PC-3 (cell line): ENCODE data around the gene LFNG. TPM values are rescaled to one million over a fixed set of nuclear protein-coding genes. Genes with fewer than 3 reads are reported as not detected.

ENCODE experiments used
- ATAC-seq: fragments of 200-7000 bp; cut with Tn5 transposase; 2 replicates; pipeline ENCODE4 v1.9.1; 2020; ENCODE audit warnings: mild to moderate bottlenecking, moderate library complexity
- BruUV-seq: library from RNA; stranded (reverse); fragments of 400-500 nt; replicated peaks from 2 replicates; lab custom pipeline; 2021; lab: Mats Ljungman, UMichigan
- CTCF ChIA-PET: fragments of 300-600 bp; sonication (Branson Sonifier 250); formaldehyde crosslinking; loops from one replicate; lab custom pipeline; 2022; ENCODE audit warnings: antibody characterized with exemption; lab: Charles Lee
- POLR2A ChIA-PET: fragments of 300-600 bp; sonication (Branson Sonifier 250); formaldehyde crosslinking; loops from one replicate; lab custom pipeline; 2022; ENCODE audit warnings: antibody characterized with exemption; ENCODE audit not compliant: unreplicated experiment; lab: Charles Lee
- DNase-seq: peaks from one replicate; pipeline ENCODE4 v3.0.0-alpha.2; 2015
- H2AFZ ChIP-seq: fragments of 300-600 bp; sonication (generic); 2 replicates; pipeline ENCODE4 v1.6.0; 2016; ENCODE audit warnings: antibody characterized with exemption, low read length
- H3F3A ChIP-seq: fragments of 300-600 bp; sonication (generic); one replicate; pipeline ENCODE4 v1.6.0; 2017; ENCODE audit warnings: antibody characterized with exemption, low read length, control low read depth, mild to moderate bottlenecking; ENCODE audit not compliant: unreplicated experiment
- H3K27ac ChIP-seq: fragments of 300-600 bp; sonication (generic); 2 replicates; pipeline ENCODE4 v1.5.1; 2016; ENCODE audit warnings: mild to moderate bottlenecking, low read length
- H3K27me3 ChIP-seq: fragments of 300-600 bp; sonication (generic); 2 replicates; pipeline ENCODE4 v1.6.1; 2016; ENCODE audit warnings: low read length, mixed read lengths
- H3K36me3 ChIP-seq: fragments of 300-600 bp; sonication (generic); 2 replicates; pipeline ENCODE4 v1.6.1; 2016; ENCODE audit warnings: low read depth, mixed run types, low read length, mixed read lengths
- H3K4me1 ChIP-seq: fragments of 300-600 bp; sonication (generic); 2 replicates; pipeline ENCODE4 v1.5.1; 2016; ENCODE audit warnings: low read length; ENCODE audit not compliant: insufficient read depth
- H3K4me2 ChIP-seq: fragments of 300-600 bp; sonication (generic); 2 replicates; pipeline ENCODE4 v1.6.0; 2016; ENCODE audit warnings: low read length
- H3K4me3 ChIP-seq: fragments of 300-600 bp; sonication (generic); 2 replicates; pipeline ENCODE4 v1.5.1; 2016; ENCODE audit warnings: mild to moderate bottlenecking, low read length, mixed read lengths
- H3K79me2 ChIP-seq: fragments of 300-600 bp; sonication (generic); 2 replicates; pipeline ENCODE4 v1.6.1; 2017; ENCODE audit warnings: low read length, mixed read lengths
- H3K9ac ChIP-seq: fragments of 300-600 bp; sonication (generic); 2 replicates; pipeline ENCODE4 v1.6.0; 2016; ENCODE audit warnings: mild to moderate bottlenecking, low read length
- H3K9me2 ChIP-seq: fragments of 300-600 bp; sonication (generic); replicated peaks from 2 replicates; pipeline ENCODE4 v1.6.1; 2016; ENCODE audit warnings: mixed run types, low read length, mixed read lengths
- H3K9me3 ChIP-seq: fragments of 300-600 bp; sonication (generic); 2 replicates; pipeline ENCODE4 v1.6.1; 2016; ENCODE audit warnings: low read length, mixed read lengths
- H4K20me1 ChIP-seq: fragments of 300-600 bp; sonication (generic); 2 replicates; pipeline ENCODE4 v1.6.1; 2016; ENCODE audit warnings: low read length, mixed read lengths
- EZH2 ChIP-seq: fragments of 300-600 bp; sonication (generic); IDR thresholded peaks from one replicate; pipeline ENCODE4 v1.6.1; 2017; ENCODE audit warnings: antibody characterized with exemption, mild to moderate bottlenecking, low read length; ENCODE audit not compliant: unreplicated experiment
- EZH2phosphoT487 ChIP-seq: fragments of 300-600 bp; sonication (generic); IDR thresholded peaks from 2 replicates; pipeline ENCODE4 v1.6.1; 2018; ENCODE audit warnings: mild to moderate bottlenecking, antibody characterized with exemption, low read length, borderline replicate concordance
- intact Hi-C: fragments of 100-400 bp; cut with micrococcal nuclease; formaldehyde crosslinking; loops from 2 replicates; pipeline ENCODE4 v1.9.0; 2023
- total RNA-seq: library from RNA; depleted of rRNA; stranded (reverse); fragments of >200 nt; gene quantifications from 2 replicates; pipeline ENCODE4 v1.2.3, GENCODE V29; 2014
- TF ChIP-seq, protein P1 (sequence below): fragments of 300-600 bp; sonication (generic); conservative IDR thresholded peaks from 2 replicates; pipeline ENCODE4 v1.5.1; 2017; ENCODE audit warnings: antibody characterized with exemption, low read depth, mild to moderate bottlenecking, low read length

LFNG gene
- total RNA-seq, 1 experiment from 2014 or later = 7.7 TPM

DNA sequence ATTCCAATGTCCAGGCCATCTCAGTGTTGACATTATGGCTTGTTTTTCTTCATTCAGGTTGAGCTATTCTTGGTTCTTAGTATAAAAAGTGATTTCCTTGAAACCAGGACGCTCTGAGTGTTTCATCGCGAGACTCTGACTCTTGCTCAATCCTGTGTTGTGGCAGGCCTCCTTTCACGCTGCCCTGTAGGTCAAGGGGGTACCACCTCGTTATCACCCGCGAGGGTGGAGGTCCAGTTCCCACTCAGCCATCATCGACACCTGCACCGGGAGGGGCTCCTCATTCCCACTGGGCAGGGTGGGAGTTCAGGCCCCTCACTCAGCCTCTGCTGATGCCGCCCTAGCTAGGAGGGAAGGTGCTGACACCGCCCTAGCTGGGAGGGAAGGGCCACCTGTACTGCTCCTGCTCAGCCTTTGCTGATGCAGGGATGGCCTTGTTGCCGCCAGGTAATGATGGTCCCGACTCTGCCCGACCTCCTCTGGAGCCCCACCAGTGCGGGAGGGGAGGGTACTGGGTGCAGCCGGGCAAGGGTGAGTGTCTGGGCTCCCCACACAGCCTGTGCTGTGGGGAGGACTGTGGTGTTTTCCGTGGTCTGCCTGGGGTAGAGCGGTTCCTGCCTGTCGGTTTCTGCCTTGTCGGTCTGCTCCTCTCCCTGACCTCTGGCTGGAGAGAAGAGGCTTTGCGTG is 55.6 kb downstream of the LFNG start:
- Histone ChIP-seq H2AFZ (no peak overlapping the region), H3K4me3 (no peak overlapping the region), H4K20me1 (no peaks in the 10 kb centered on the region), H3K36me3 (no peaks in the 10 kb centered on the region; the same call in 1 of the 2 replicates), H3K79me2 (no peaks in the 10 kb centered on the region), H3K9me2 (no peaks in the 10 kb centered on the region), H3K27me3 (no peaks in the 10 kb centered on the region), H3K27ac (no peak overlapping the region), H3K4me1 (peaks cover 17% of the 10 kb centered on the region), H3F3A (no peaks in the 10 kb centered on the region), H3K9me3 (no peaks in the 10 kb centered on the region), H3K9ac (no peak overlapping the region), H3K4me2 (no peak overlapping the region)
- TF ChIP-seq, protein P1, sequence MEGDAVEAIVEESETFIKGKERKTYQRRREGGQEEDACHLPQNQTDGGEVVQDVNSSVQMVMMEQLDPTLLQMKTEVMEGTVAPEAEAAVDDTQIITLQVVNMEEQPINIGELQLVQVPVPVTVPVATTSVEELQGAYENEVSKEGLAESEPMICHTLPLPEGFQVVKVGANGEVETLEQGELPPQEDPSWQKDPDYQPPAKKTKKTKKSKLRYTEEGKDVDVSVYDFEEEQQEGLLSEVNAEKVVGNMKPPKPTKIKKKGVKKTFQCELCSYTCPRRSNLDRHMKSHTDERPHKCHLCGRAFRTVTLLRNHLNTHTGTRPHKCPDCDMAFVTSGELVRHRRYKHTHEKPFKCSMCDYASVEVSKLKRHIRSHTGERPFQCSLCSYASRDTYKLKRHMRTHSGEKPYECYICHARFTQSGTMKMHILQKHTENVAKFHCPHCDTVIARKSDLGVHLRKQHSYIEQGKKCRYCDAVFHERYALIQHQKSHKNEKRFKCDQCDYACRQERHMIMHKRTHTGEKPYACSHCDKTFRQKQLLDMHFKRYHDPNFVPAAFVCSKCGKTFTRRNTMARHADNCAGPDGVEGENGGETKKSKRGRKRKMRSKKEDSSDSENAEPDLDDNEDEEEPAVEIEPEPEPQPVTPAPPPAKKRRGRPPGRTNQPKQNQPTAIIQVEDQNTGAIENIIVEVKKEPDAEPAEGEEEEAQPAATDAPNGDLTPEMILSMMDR = no peak
- TF ChIP-seq EZH2phosphoT487 (no peak), EZH2 (no peak)
- ChIA-PET POLR2A (no interaction called here), CTCF (no interaction called here)
- no peak for ATAC-seq
- no TSS peak for BruUV-seq
- intact Hi-C loops = no loop called here
- DNase-seq = no peak

DNA sequence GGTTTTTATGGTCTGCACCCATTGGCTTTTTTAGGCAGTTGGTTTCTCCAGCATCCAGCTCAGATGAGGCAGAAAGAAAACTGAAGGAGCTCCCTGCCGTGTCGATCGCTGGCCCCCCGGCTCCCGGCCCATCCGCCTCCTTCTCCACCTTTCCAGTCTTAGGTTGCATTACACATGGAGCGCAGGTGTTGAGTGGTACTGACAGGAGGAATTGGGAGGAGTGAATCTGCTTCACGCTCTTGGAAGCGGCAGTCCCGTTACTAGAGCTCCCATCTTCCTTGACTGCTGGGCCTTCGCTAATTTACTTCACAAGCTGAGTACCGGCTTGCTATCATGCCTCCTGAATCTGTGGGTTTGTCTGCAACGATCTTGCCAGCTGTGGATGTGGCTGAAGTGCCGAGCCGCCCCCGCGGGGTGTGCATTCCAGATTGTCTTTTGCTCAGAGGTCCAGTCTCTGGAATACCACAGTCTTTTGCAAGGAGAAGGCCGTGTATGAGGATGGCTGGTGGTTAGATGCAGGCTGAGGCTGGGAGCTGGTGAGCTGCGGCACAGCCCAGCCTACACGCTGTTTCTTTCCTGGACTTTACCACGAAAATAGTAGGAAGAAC is 56.3 kb downstream of the LFNG start:
- CTCF ChIA-PET = no interaction called here
- BruUV-seq = no TSS peak
- no peaks in the 10 kb centered on the region for H3K27me3 ChIP-seq
- no peak overlapping the region for H2AFZ ChIP-seq
- no peak overlapping the region for H3K4me2 ChIP-seq
- DNase-seq (no peak), ATAC-seq (no peak)
- H3K36me3 ChIP-seq = no peaks in the 10 kb centered on the region; the same call in 1 of the 2 replicates
- no peak for TF ChIP-seq EZH2
- TF ChIP-seq, protein P1 = no peak
- no peak for TF ChIP-seq EZH2phosphoT487
- peaks cover 17% of the 10 kb centered on the region for H3K4me1 ChIP-seq
- H3K9ac ChIP-seq = no peak overlapping the region
- H3F3A ChIP-seq = no peaks in the 10 kb centered on the region
- H3K27ac ChIP-seq = no peak overlapping the region
- H3K9me2 ChIP-seq = no peaks in the 10 kb centered on the region
- intact Hi-C loops = no loop called here
- no peaks in the 10 kb centered on the region for H3K9me3 ChIP-seq
- H4K20me1 ChIP-seq = no peaks in the 10 kb centered on the region
- POLR2A ChIA-PET = no interaction called here
- no peaks in the 10 kb centered on the region for H3K79me2 ChIP-seq
- no peak overlapping the region for H3K4me3 ChIP-seq
